Gastroesophageal sphincter (tissue), 3 donors: ENCODE data around the gene TSTD1.
"Not testable (repeated sequence)": the region's sequence is repeated elsewhere in the genome, so short reads cannot be mapped to it uniquely, and the experiment has no call there.

Experiments used
- CTCF ChIP-seq, 4 experiments: fragments of 200-600 bp in 2 of 4; fragments of 450-650 bp in 2 of 4; sonication (generic) in 1 of 4; IDR thresholded peaks; one replicate each; pipeline ENCODE4 v1.5.1; 2017 to 2019; ENCODE audit warnings: antibody characterized with exemption in 4 of 4, mild to moderate bottlenecking in 2 of 4, moderate library complexity in 2 of 4
- POLR2A ChIP-seq, 2 donors: fragments of 450-650 bp; IDR thresholded peaks; one replicate each; pipeline ENCODE4 v1.6.1; 2017; ENCODE audit warnings: antibody characterized with exemption in 2 of 2, mild to moderate bottlenecking in 2 of 2, moderate library complexity in 1 of 2
- POLR2AphosphoS5 ChIP-seq: sonication (generic); formaldehyde crosslinking; IDR thresholded peaks from one replicate; pipeline ENCODE4 v1.6.1; 2017; ENCODE audit warnings: antibody characterized with exemption

DNA sequence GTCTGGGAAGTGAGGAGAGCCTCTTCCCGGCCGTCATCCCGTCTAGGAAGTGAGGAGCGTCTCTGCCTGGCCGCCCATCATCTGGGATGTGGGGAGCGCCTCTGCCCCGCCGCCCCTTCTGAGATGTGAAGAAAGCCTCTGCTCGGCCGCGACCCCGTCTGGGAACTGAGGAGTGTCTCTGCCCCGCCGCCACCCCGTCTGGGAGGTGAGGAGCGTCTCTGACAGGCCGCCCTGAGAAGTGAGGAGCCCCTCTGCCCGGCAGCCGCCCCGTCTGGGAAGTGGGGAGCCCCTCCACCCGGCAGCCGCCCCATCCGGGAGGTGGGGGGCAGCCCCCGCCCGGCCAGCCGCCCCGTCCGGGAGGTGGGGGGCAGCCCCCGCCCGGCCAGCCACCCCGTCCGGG, 9.3 kb downstream of the TSTD1 start:
- TF ChIP-seq POLR2A (IDR thresholded peaks at IDR 0.05); CTCF (IDR thresholded peaks at IDR 0.05); POLR2AphosphoS5: not testable (repeated sequence)
